HCT116 (cell line): ENCODE measurements around the gene ATP13A3. TPM values are rescaled to one million over a fixed set of nuclear protein-coding genes. Genes with fewer than 3 reads are reported as not detected.

ENCODE experiments used
- ATAC-seq: fragments of 200-7000 bp; cut with Tn5 transposase; 2 replicates; pipeline ENCODE4 v1.9.1; 2020; ENCODE audit warnings: mild to moderate bottlenecking, moderate library complexity
- BruUV-seq: library from RNA; stranded (reverse); fragments of 400-500 nt; replicated peaks from 2 replicates; lab custom pipeline; 2021; lab: Mats Ljungman, UMichigan
- CTCF ChIA-PET: fragments of 300-600 bp; sonication (Branson Sonifier 250); formaldehyde crosslinking; loops from one replicate; lab custom pipeline; 2021; ENCODE audit warnings: antibody characterized with exemption; lab: Charles Lee
- POLR2A ChIA-PET: fragments of 300-600, 350-600 bp; sonication (Branson Sonifier 250); formaldehyde crosslinking; loops from one replicate; lab custom pipeline; 2021; ENCODE audit warnings: antibody characterized with exemption; lab: Charles Lee
- RAD21 ChIA-PET, 2 experiments: fragments of 300-600 bp; sonication (Branson Sonifier 250); formaldehyde crosslinking; loops; one replicate each; lab custom pipeline; 2023; ENCODE audit warnings: low total read pairs in 2 of 2; ENCODE audit not compliant: uncharacterized antibody in 2 of 2, unreplicated experiment in 2 of 2, low non-redundant PET in 1 of 2; lab: Charles Lee
- DNase-seq: peaks from one replicate; pipeline ENCODE4 v3.0.0-alpha.2; 2010; ENCODE audit warnings: low read depth, low spot score
- H2AFZ ChIP-seq: fragments of 200-600 bp; shearing (Covaris generic), sonication (generic); 2 replicates; pipeline ENCODE4 v1.6.1; 2017; ENCODE audit warnings: low read depth, mixed run types, mixed read lengths, antibody characterized with exemption, low read length; ENCODE audit not compliant: poor library complexity, severe bottlenecking
- H3K27ac ChIP-seq: 2 replicates; pipeline ENCODE4 v1.5.1; 2012; ENCODE audit warnings: low read depth, low read length
- H3K27me3 ChIP-seq: fragments of 200-600 bp; sonication (generic); 2 replicates; pipeline ENCODE4 v1.6.1; 2016; ENCODE audit warnings: mixed run types, low read length, mixed read lengths; ENCODE audit not compliant: insufficient read depth
- H3K36me3 ChIP-seq, 2 experiments: fragments of 200-500 bp in 1 of 2; fragments of 200-600 bp in 1 of 2; sonication (Bioruptor generic) in 1 of 2; sonication (generic) in 1 of 2; 2 replicates each; pipeline versions ENCODE4 v1.5.1 to v1.6.1; 2014 to 2016; ENCODE audit warnings: low read length in 2 of 2, inconsistent platforms in 1 of 2, mixed read lengths in 1 of 2, mixed run types in 1 of 2; ENCODE audit not compliant: insufficient read depth in 2 of 2, control insufficient read depth in 1 of 2
- H3K4me1 ChIP-seq, 2 experiments: fragments of 200-600 bp in 1 of 2; sonication (generic) in 1 of 2; 2 replicates each; pipeline versions ENCODE4 v1.5.1 to v1.6.1; 2012 to 2017; ENCODE audit warnings: low read length in 2 of 2, inconsistent platforms in 1 of 2, mild to moderate bottlenecking in 1 of 2, mixed read lengths in 1 of 2, mixed run types in 1 of 2, moderate library complexity in 1 of 2; ENCODE audit not compliant: insufficient read depth in 2 of 2, control insufficient read depth in 1 of 2
- H3K4me2 ChIP-seq: fragments of 200-600 bp; sonication (generic); 2 replicates; pipeline ENCODE4 v1.6.1; 2017; ENCODE audit warnings: mixed run types, low read length, mixed read lengths
- H3K4me3 ChIP-seq, 2 experiments: fragments of 200-600 bp in 1 of 2; sonication (generic) in 1 of 2; replicated peaks in 1 of 2; 2 replicates each; pipeline ENCODE4 v1.5.1; 2011 to 2016; ENCODE audit warnings: low read length in 2 of 2, control low read depth in 1 of 2, low read depth in 1 of 2, mild to moderate bottlenecking in 1 of 2, mixed read lengths in 1 of 2, mixed run types in 1 of 2
- H3K79me2 ChIP-seq: fragments of 200-600 bp; sonication (generic); 2 replicates; pipeline ENCODE4 v1.6.1; 2017; ENCODE audit warnings: mild to moderate bottlenecking, mixed run types, low read length, moderate library complexity, mixed read lengths; ENCODE audit not compliant: insufficient read depth
- H3K9ac ChIP-seq: fragments of 200-600 bp; sonication (generic); 2 replicates; pipeline ENCODE4 v1.6.1; 2016; ENCODE audit warnings: low read length, mixed read lengths
- H3K9me2 ChIP-seq: fragments of 200-600 bp; sonication (generic), shearing (Covaris generic); 2 replicates; pipeline ENCODE4 v1.6.1; 2017; ENCODE audit warnings: mixed run types, mild to moderate bottlenecking, moderate library complexity; ENCODE audit not compliant: insufficient read depth
- H3K9me3 ChIP-seq, 2 experiments: fragments of 200-500 bp in 1 of 2; fragments of 200-600 bp in 1 of 2; sonication (Bioruptor generic) in 1 of 2; sonication (generic) in 1 of 2; 2 replicates each; pipeline ENCODE4 v1.6.1; 2014 to 2017; ENCODE audit warnings: low read length in 2 of 2, mixed read lengths in 2 of 2, inconsistent platforms in 1 of 2, low read depth in 1 of 2, mild to moderate bottlenecking in 1 of 2, mixed run types in 1 of 2, moderate library complexity in 1 of 2; ENCODE audit not compliant: control insufficient read depth in 1 of 2, insufficient read depth in 1 of 2
- H4K20me1 ChIP-seq: fragments of 200-600 bp; sonication (generic), shearing (Covaris generic); 2 replicates; pipeline ENCODE4 v1.6.1; 2017; ENCODE audit warnings: mixed run types, mild to moderate bottlenecking, moderate library complexity; ENCODE audit not compliant: insufficient read depth
- CBX3 ChIP-seq: IDR thresholded peaks from 2 replicates; pipeline ENCODE4 v1.6.1; 2012; ENCODE audit warnings: low read depth
- CTCF ChIP-seq, 3 experiments: fragments of 200-600 bp in 1 of 3; sonication (generic) in 1 of 3; IDR thresholded peaks in 2 of 3; conservative IDR thresholded peaks in 1 of 3; 2 replicates each; pipeline ENCODE4 v1.5.1; 2012 to 2017; ENCODE audit warnings: low read depth in 2 of 3, low read length in 2 of 3, antibody characterized with exemption in 1 of 3, borderline replicate concordance in 1 of 3, control low read depth in 1 of 3, mild to moderate bottlenecking in 1 of 3, mixed read lengths in 1 of 3, mixed run types in 1 of 3, moderate library complexity in 1 of 3; ENCODE audit not compliant: insufficient read depth in 1 of 3
- EGR1 ChIP-seq: IDR thresholded peaks from 2 replicates; pipeline ENCODE4 v1.6.1; 2012; ENCODE audit warnings: low read depth
- ELF1 ChIP-seq: IDR thresholded peaks from 2 replicates; pipeline ENCODE4 v1.6.1; 2012; ENCODE audit warnings: low read depth, borderline replicate concordance
- EZH2 ChIP-seq: fragments of 200-600 bp; sonication (generic); IDR thresholded peaks from 2 replicates; pipeline ENCODE4 v1.6.1; 2017; ENCODE audit warnings: antibody characterized with exemption, mixed run types
- EZH2phosphoT487 ChIP-seq: fragments of 200-600 bp; IDR thresholded peaks from 2 replicates; pipeline ENCODE4 v1.6.1; 2018; ENCODE audit warnings: antibody characterized with exemption, borderline replicate concordance
- FOSL1 ChIP-seq: IDR thresholded peaks from 2 replicates; pipeline ENCODE4 v1.6.1; 2012; ENCODE audit warnings: low read depth
- JUND ChIP-seq: IDR thresholded peaks from 2 replicates; pipeline ENCODE4 v1.6.1; 2012
- MAX ChIP-seq: IDR thresholded peaks from 2 replicates; pipeline ENCODE4 v1.6.1; 2012
- RAD21 ChIP-seq: IDR thresholded peaks from 2 replicates; pipeline ENCODE4 v1.6.1; 2012; ENCODE audit warnings: low read depth, mild to moderate bottlenecking
- SP1 ChIP-seq: IDR thresholded peaks from 2 replicates; pipeline ENCODE4 v1.6.1; 2012; ENCODE audit warnings: low read depth
- TCF7L2 ChIP-seq: IDR thresholded peaks from 2 replicates; pipeline ENCODE4 v1.7.0; 2011; ENCODE audit warnings: borderline replicate concordance, inconsistent platforms; ENCODE audit not compliant: insufficient read depth, insufficient read length; ENCODE audit errors: extremely low read depth
- YY1 ChIP-seq: IDR thresholded peaks from 2 replicates; pipeline ENCODE4 v1.6.1; 2011; ENCODE audit warnings: low read length, low read depth, moderate library complexity, mild to moderate bottlenecking; ENCODE audit not compliant: insufficient replicate concordance; ENCODE audit errors: extremely low read depth
- ZFX ChIP-seq: fragments of 450-650 bp; IDR thresholded peaks from 2 replicates; pipeline ENCODE4 v1.6.1; 2017
- ZNF274 ChIP-seq: fragments of 200-500 bp; sonication (Bioruptor generic); IDR thresholded peaks from 2 replicates; pipeline ENCODE4 v1.6.1; 2014; ENCODE audit warnings: mild to moderate bottlenecking, low read depth, low read length, inconsistent platforms
- intact Hi-C: fragments of 100-400 bp; cut with micrococcal nuclease; formaldehyde crosslinking; loops from 2 replicates; pipeline ENCODE4 v1.10.0; 2022
- total RNA-seq: library from RNA; stranded (reverse); gene quantifications from one replicate; pipeline ENCODE4 v1.2.1, GENCODE V29; 2021; ENCODE audit not compliant: unreplicated experiment
- TF ChIP-seq, protein P1 (sequence below): IDR thresholded peaks from 2 replicates; pipeline ENCODE4 v1.6.1; 2012

Gene ATP13A3
- total RNA-seq, 1 experiment from 2014 or later, result 139 TPM

DNA sequence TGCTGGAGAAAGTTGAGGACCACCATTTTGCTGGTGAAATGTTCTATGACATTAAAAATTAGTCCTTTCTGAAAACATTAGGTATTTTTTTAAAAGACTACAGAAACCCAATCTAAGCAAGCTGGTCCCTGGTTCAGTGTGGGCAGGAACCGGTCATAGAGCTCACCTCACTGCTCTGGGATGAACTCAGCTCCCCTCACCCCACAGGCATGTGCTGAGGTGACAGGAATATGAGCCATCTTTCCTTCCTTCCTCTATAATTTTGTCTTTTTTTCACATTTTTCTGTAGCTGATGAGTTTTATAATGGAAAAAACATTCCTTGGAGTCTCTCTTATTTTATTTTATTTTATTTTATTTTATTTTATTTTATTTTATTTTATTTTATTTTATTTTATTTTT, 109.1 kb downstream of the ATP13A3 start (continued):
- TF ChIP-seq YY1 (no peak), RAD21 (no peak)

DNA sequence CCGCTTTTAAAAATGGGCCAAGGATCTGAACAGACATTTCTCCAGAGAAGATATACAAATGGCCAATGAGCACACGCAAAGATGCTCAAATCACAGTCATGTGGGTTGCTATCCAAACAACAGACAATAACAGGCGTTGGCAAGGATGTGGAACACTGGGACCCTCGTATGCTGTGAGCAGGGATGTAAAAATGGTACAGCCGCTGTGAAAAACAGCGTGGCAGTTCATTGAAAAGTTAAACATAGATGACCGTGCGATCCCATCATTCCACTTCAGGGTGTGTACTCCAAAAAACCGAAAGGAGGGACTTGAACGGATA, 110.6 kb downstream of the ATP13A3 start:
- ATAC-seq, result no peak
- H3K4me2 ChIP-seq, result no peak overlapping the region
- H3K27me3 ChIP-seq, result no peaks in the 10 kb centered on the region
- no TSS peak for BruUV-seq
- H3K4me1 ChIP-seq, result peaks cover 0 to under 1% of the 10 kb centered on the region in 2 experiments; a peak in 1 of 4 replicates
- H3K79me2 ChIP-seq, result no peaks in the 10 kb centered on the region
- intact Hi-C loops, result no loop called here
- TF ChIP-seq, protein P1, sequence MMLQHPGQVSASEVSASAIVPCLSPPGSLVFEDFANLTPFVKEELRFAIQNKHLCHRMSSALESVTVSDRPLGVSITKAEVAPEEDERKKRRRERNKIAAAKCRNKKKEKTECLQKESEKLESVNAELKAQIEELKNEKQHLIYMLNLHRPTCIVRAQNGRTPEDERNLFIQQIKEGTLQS, result no peak
- TF ChIP-seq CBX3 (no peak), EZH2 (no peak), YY1 (no peak), CTCF (IDR thresholded peaks at IDR 0.05 in 2 of 3, conservative IDR thresholded peaks at IDR 0.05 in 1 of 3; ENCODE audit: borderline replicate concordance in 1 of 3, insufficient read depth in 1 of 3, low read depth in 2 of 3, low read length in 2 of 3) (no peak), FOSL1 (no peak), ZFX (no peak), ELF1 (no peak), RAD21 (no peak), ZNF274 (no peak), JUND (no peak), EZH2phosphoT487 (no peak), EGR1 (no peak), MAX (no peak), TCF7L2 (no peak), SP1 (no peak)
- TF ChIP-seq, all 23 proteins: peak for 0
- no peak for DNase-seq
- RAD21 ChIA-PET, result no interaction called here
- POLR2A ChIA-PET, result no interaction called here
- Histone ChIP-seq H3K27ac (no peak overlapping the region), H3K9me3 (no peaks in the 10 kb centered on the region), H3K36me3 (no peaks in the 10 kb centered on the region), H3K4me3 (no peak overlapping the region), H2AFZ (no peak overlapping the region), H3K9ac (no peak overlapping the region), H3K9me2 (no peaks in the 10 kb centered on the region), H4K20me1 (no peaks in the 10 kb centered on the region)
- CTCF ChIA-PET, result no interaction called here
